C4-2B (cell line): ENCODE data around the gene PHRF1.

ENCODE experiments used
- ZFX ChIP-seq: fragments of 450-650 bp; IDR thresholded peaks from 2 replicates; pipeline ENCODE4 v1.6.1; 2017
- TF ChIP-seq, protein P1 (sequence below): fragments of 450-650 bp; conservative IDR thresholded peaks from 2 replicates; pipeline ENCODE4 v1.5.1; 2017; ENCODE audit warnings: mild to moderate bottlenecking

DNA sequence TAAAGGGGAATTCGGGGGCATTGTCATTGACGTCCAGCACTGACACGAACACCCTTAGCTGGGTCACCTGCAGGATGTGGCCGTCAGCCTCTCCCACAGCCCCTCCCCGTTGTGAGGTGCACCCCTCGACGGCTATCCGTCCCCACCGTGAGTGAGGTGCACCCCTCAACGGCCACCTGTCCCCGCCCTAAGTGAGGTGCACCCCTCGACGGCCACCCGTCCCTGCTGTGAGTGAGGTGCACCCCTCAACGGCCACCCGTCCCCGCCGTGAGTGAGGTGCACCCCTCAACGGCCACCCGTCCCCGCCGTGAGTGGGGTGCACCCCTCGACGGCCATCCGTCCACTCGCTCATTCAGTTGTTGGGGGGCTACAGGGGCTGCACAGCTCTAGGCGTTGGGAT, 45.6 kb downstream of the PHRF1 start:
- TF ChIP-seq, protein P1, sequence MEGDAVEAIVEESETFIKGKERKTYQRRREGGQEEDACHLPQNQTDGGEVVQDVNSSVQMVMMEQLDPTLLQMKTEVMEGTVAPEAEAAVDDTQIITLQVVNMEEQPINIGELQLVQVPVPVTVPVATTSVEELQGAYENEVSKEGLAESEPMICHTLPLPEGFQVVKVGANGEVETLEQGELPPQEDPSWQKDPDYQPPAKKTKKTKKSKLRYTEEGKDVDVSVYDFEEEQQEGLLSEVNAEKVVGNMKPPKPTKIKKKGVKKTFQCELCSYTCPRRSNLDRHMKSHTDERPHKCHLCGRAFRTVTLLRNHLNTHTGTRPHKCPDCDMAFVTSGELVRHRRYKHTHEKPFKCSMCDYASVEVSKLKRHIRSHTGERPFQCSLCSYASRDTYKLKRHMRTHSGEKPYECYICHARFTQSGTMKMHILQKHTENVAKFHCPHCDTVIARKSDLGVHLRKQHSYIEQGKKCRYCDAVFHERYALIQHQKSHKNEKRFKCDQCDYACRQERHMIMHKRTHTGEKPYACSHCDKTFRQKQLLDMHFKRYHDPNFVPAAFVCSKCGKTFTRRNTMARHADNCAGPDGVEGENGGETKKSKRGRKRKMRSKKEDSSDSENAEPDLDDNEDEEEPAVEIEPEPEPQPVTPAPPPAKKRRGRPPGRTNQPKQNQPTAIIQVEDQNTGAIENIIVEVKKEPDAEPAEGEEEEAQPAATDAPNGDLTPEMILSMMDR = no peak
- TF ChIP-seq ZFX = no peak
